ENCODE data around the gene NCR3LG1. TPM values are rescaled to one million over a fixed set of nuclear protein-coding genes. Genes with fewer than 3 reads are reported as not detected.

The NCR3LG1 gene
- polyA plus RNA-seq, 2 of the 4 experiments (the other 2 are of a cell fraction): 1.1 to 2.4 TPM

- TF ChIP-seq ZFP36 (IDR thresholded peaks at IDR 0.05; ENCODE audit: borderline replicate concordance, partially characterized antibody) (no peak), PHF8 (IDR thresholded peaks at IDR 0.05; ENCODE audit: borderline replicate concordance, low read depth) (no peak), REST (IDR thresholded peaks at IDR 0.05) (no peak), EP300 (IDR thresholded peaks at IDR 0.05) (no peak)
- ATAC-seq (no peak), FAIRE-seq (no peak), DNase-seq (ENCODE audit: low read depth in 1 of 2, low spot score in 1 of 2) (no peak)
- no peak overlapping the region for H3K4me3 ChIP-seq
- no peaks in the 10 kb centered on the region for H3K4me1 ChIP-seq
- WGBS (ENCODE audit: missing lambda C conversion rate): 89% methylated on average over 8 of the region's 8 CpGs
- ChIA-PET POLR2A (no interaction called here), CTCF (no interaction called here)
- no peaks in the 10 kb centered on the region for H3K9me3 ChIP-seq
- H3K27ac ChIP-seq: no peak overlapping the region
- H3K4me2 ChIP-seq: no peak overlapping the region
Observed at GRCh38 chr11:17313349-17314231, 38.0 kb upstream of the NCR3LG1 start.

- WGBS (ENCODE audit: missing lambda C conversion rate): 84% methylated on average over 1 of the region's 1 CpG
- ChIA-PET POLR2A (no interaction called here), CTCF (interaction anchor here (1.4 kb wide), 1 partner anchor 84 kb away, joined by 6 read pairs; no protein-coding TSS in a partner anchor)
- DNase-seq (ENCODE audit: low read depth in 1 of 2, low spot score in 1 of 2) (no peak), ATAC-seq (no peak), FAIRE-seq (no peak)
- no peaks in the 10 kb centered on the region for H3K4me1 ChIP-seq
- no peaks in the 10 kb centered on the region for H3K9me3 ChIP-seq
- no peak overlapping the region for H3K4me3 ChIP-seq
- no peak for TF ChIP-seq CHD2 (IDR thresholded peaks at IDR 0.05; ENCODE audit: low read length, partially characterized antibody)
- no peak for TF ChIP-seq RCOR1 (IDR thresholded peaks at IDR 0.05; ENCODE audit: low read depth, low read length)
- no peak for TF ChIP-seq NPAS2 (CRISPR knock-in tag; IDR thresholded peaks at IDR 0.05; ENCODE audit: borderline replicate concordance)
- no peak for TF ChIP-seq TFCP2L1 (CRISPR knock-in tag; IDR thresholded peaks at IDR 0.05)
- TF ChIP-seq USF2 (IDR thresholded peaks at IDR 0.05): no peak
- TF ChIP-seq BHLHE40 (IDR thresholded peaks at IDR 0.05; ENCODE audit: low read depth, low read length): no peak
- no peak for TF ChIP-seq HOXB13 (CRISPR knock-in tag; IDR thresholded peaks at IDR 0.05; ENCODE audit: low read depth)
- no peak for TF ChIP-seq HES2 (IDR thresholded peaks at IDR 0.05)
- TF ChIP-seq HOXA7 (CRISPR knock-in tag; IDR thresholded peaks at IDR 0.05): no peak
- no peak for TF ChIP-seq JUN (IDR thresholded peaks at IDR 0.05)
- TF ChIP-seq FOSL2 (IDR thresholded peaks at IDR 0.05): no peak
- TF ChIP-seq FOSL2 (CRISPR knock-in tag; IDR thresholded peaks at IDR 0.05): no peak
- no peak for TF ChIP-seq JUNB (IDR thresholded peaks at IDR 0.05)
- no peak for TF ChIP-seq MAFK (IDR thresholded peaks at IDR 0.05; ENCODE audit: partially characterized antibody)
- TF ChIP-seq CBX8 (IDR thresholded peaks at IDR 0.05): no peak
- H3K4me2 ChIP-seq: no peak overlapping the region
- H3K27ac ChIP-seq: no peak overlapping the region
Observed at GRCh38 chr11:17314232-17314547, 37.4 kb upstream of the NCR3LG1 start.

- WGBS (ENCODE audit: missing lambda C conversion rate): 85% methylated on average over 1 of the region's 1 CpG
- CTCF ChIA-PET: interaction anchor here (1.4 kb wide), 1 partner anchor 85 kb away, joined by 6 read pairs; no protein-coding TSS in a partner anchor
- Histone ChIP-seq H3K4me1 (no peaks in the 10 kb centered on the region), H3K4me2 (no peak overlapping the region), H3K27ac (no peak overlapping the region), H3K9me3 (no peaks in the 10 kb centered on the region), H3K4me3 (no peak overlapping the region)
- FAIRE-seq (no peak), DNase-seq (ENCODE audit: low read depth in 1 of 2, low spot score in 1 of 2) (no peak), ATAC-seq (no peak)
- POLR2A ChIA-PET: no interaction called here
- TF ChIP-seq KDM5A (IDR thresholded peaks at IDR 0.05) (no peak), SREBF2 (IDR thresholded peaks at IDR 0.05) (no peak), FOSB (CRISPR knock-in tag; IDR thresholded peaks at IDR 0.05) (no peak), PHF8 (IDR thresholded peaks at IDR 0.05; ENCODE audit: borderline replicate concordance, low read depth) (no peak), REST (IDR thresholded peaks at IDR 0.05) (no peak), RNF2 (IDR thresholded peaks at IDR 0.05; ENCODE audit: borderline replicate concordance, low read depth) (no peak), USF2 (IDR thresholded peaks at IDR 0.05) (no peak), TP53 (CRISPR knock-in tag; IDR thresholded peaks at IDR 0.05) (no peak)
Observed at GRCh38 chr11:17314904-17315426, 36.6 kb upstream of the NCR3LG1 start.

Data from A549 (cell line).